OCI-LY1 (cell line): ENCODE results near the gene SMIM32.

Source experiments
- H2AFZ ChIP-seq: fragments of 200-600 bp; sonication (generic), shearing (Covaris generic); 2 replicates; pipeline ENCODE4 v1.6.0; 2014; ENCODE audit warnings: antibody characterized with exemption, mild to moderate bottlenecking, low read length
- H3F3A ChIP-seq: fragments of 200-600 bp; sonication (generic), shearing (Covaris generic); 2 replicates; pipeline ENCODE4 v1.6.0; 2014; ENCODE audit warnings: mild to moderate bottlenecking, antibody characterized with exemption, low read length, moderate library complexity; ENCODE audit not compliant: insufficient read depth
- H3K27ac ChIP-seq: fragments of 200-600 bp; sonication (generic); 2 replicates; pipeline ENCODE4 v1.5.1; 2014; ENCODE audit warnings: low read length, mixed run types, mild to moderate bottlenecking, low read depth; ENCODE audit not compliant: poor library complexity, severe bottlenecking
- H3K27me3 ChIP-seq: fragments of 200-600 bp; sonication (generic); 2 replicates; pipeline ENCODE4 v1.6.0; 2014; ENCODE audit warnings: antibody characterized with exemption, mild to moderate bottlenecking, low read length, moderate library complexity; ENCODE audit not compliant: insufficient read depth
- H3K36me3 ChIP-seq: fragments of 200-600 bp; sonication (generic); 2 replicates; pipeline ENCODE4 v1.6.1; 2014; ENCODE audit warnings: mild to moderate bottlenecking, antibody characterized with exemption, low read length, moderate library complexity, mixed read lengths; ENCODE audit not compliant: insufficient read depth
- H3K4me1 ChIP-seq: fragments of 200-600 bp; sonication (generic); 2 replicates; pipeline ENCODE4 v1.5.1; 2014; ENCODE audit warnings: mild to moderate bottlenecking, low read length, moderate library complexity; ENCODE audit not compliant: insufficient read depth, severe bottlenecking
- H3K4me2 ChIP-seq: fragments of 200-600 bp; sonication (generic), shearing (Covaris generic); 2 replicates; pipeline ENCODE4 v1.6.1; 2014; ENCODE audit warnings: low read length
- H3K4me3 ChIP-seq: fragments of 200-600 bp; sonication (generic); 2 replicates; pipeline ENCODE4 v1.5.1; 2014; ENCODE audit warnings: low read length, low read depth, mild to moderate bottlenecking, mixed read lengths; ENCODE audit not compliant: poor library complexity, severe bottlenecking
- H3K79me2 ChIP-seq: fragments of 200-600 bp; shearing (Covaris generic); 2 replicates; pipeline ENCODE4 v1.6.1; 2016; ENCODE audit warnings: mixed run types, low read length, mixed read lengths; ENCODE audit not compliant: insufficient read depth
- H3K9ac ChIP-seq: fragments of 200-600 bp; sonication (generic), shearing (Covaris generic); 2 replicates; pipeline ENCODE4 v1.6.1; 2014; ENCODE audit warnings: mild to moderate bottlenecking, low read length, mixed read lengths
- H3K9me2 ChIP-seq: fragments of 200-600 bp; sonication (generic), shearing (Covaris generic); 2 replicates; pipeline ENCODE4 v1.6.1; 2014; ENCODE audit warnings: low read depth, mild to moderate bottlenecking, low read length, mixed read lengths
- H3K9me3 ChIP-seq: fragments of 200-600 bp; shearing (Covaris generic); 2 replicates; pipeline ENCODE4 v1.6.1; 2014; ENCODE audit warnings: low read length, mixed read lengths
- H4K20me1 ChIP-seq: fragments of 200-600 bp; sonication (generic), shearing (Covaris generic); 2 replicates; pipeline ENCODE4 v1.6.0; 2016; ENCODE audit warnings: mild to moderate bottlenecking, low read length; ENCODE audit not compliant: insufficient read depth
- CTCF ChIP-seq: fragments of 200-600 bp; sonication (generic), shearing (Covaris generic); IDR thresholded peaks from 2 replicates; pipeline ENCODE4 v1.5.1; 2017; ENCODE audit warnings: mild to moderate bottlenecking, antibody characterized with exemption, low read length, moderate library complexity, mixed read lengths
- EZH2 ChIP-seq: fragments of 200-600 bp; sonication (generic), shearing (Covaris generic); IDR thresholded peaks from 2 replicates; pipeline ENCODE4 v1.8.0; 2017; ENCODE audit warnings: borderline replicate concordance, mixed run types, mild to moderate bottlenecking, antibody characterized with exemption, low read length, moderate library complexity, mixed read lengths

The SMIM32 gene

GRCh38 chr5:136210259-136210658, 17.3 kb upstream of the SMIM32 start:
- Histone ChIP-seq H3F3A (no peaks in the 10 kb centered on the region), H3K4me2 (no peak overlapping the region), H3K36me3 (no peaks in the 10 kb centered on the region), H3K4me3 (no peak overlapping the region), H3K9me2 (no peaks in the 10 kb centered on the region), H4K20me1 (no peaks in the 10 kb centered on the region), H3K9me3 (no peaks in the 10 kb centered on the region), H3K27me3 (no peaks in the 10 kb centered on the region), H2AFZ (no peak overlapping the region), H3K9ac (no peak overlapping the region), H3K4me1 (no peaks in the 10 kb centered on the region), H3K79me2 (no peaks in the 10 kb centered on the region), H3K27ac (no peak overlapping the region)
- TF ChIP-seq EZH2 (no peak), CTCF (no peak)

GRCh38 chr5:136209346-136209910, 16.5 kb upstream of the SMIM32 start:
- Histone ChIP-seq H3K79me2 (no peaks in the 10 kb centered on the region), H3K4me1 (no peaks in the 10 kb centered on the region), H3K9ac (no peak overlapping the region), H3F3A (no peaks in the 10 kb centered on the region), H3K9me2 (no peaks in the 10 kb centered on the region), H3K4me2 (no peak overlapping the region), H4K20me1 (no peaks in the 10 kb centered on the region), H2AFZ (no peak overlapping the region), H3K4me3 (no peak overlapping the region), H3K9me3 (no peaks in the 10 kb centered on the region), H3K27ac (no peak overlapping the region), H3K36me3 (no peaks in the 10 kb centered on the region), H3K27me3 (no peaks in the 10 kb centered on the region)
- TF ChIP-seq EZH2 (no peak), CTCF (no peak)

- no peaks in the 10 kb centered on the region for H3F3A ChIP-seq
- no peaks in the 10 kb centered on the region for H3K36me3 ChIP-seq
- no peak overlapping the region for H3K9ac ChIP-seq
- H3K79me2 ChIP-seq = no peaks in the 10 kb centered on the region
- H3K9me2 ChIP-seq = no peaks in the 10 kb centered on the region
- H3K4me3 ChIP-seq = no peak overlapping the region
- no peaks in the 10 kb centered on the region for H3K4me1 ChIP-seq
- H3K9me3 ChIP-seq = no peaks in the 10 kb centered on the region
- no peaks in the 10 kb centered on the region for H3K27me3 ChIP-seq
- TF ChIP-seq EZH2 (no peak), CTCF (no peak)
- no peak overlapping the region for H3K27ac ChIP-seq
- no peak overlapping the region for H2AFZ ChIP-seq
- H3K4me2 ChIP-seq = no peak overlapping the region
- H4K20me1 ChIP-seq = no peaks in the 10 kb centered on the region
Measured at GRCh38 chr5:136208916-136209315, 16.0 kb upstream of the SMIM32 start.
